Hematopoietic multipotent progenitor cell treated with erythropoietin and hydrocortisone succinate and interleukin-3 and kit ligand, for 17 days (in vitro differentiated cells): ENCODE results near the gene ERAS.
"Not testable (repeated sequence)": the region's sequence is repeated elsewhere in the genome, so short reads cannot be mapped to it uniquely, and the experiment has no call there.

Source experiments
- DNase-seq: peaks from one replicate; pipeline ENCODE4 v3.0.0-alpha.2; 2015; ENCODE audit warnings: low spot score

ERAS gene

DNA sequence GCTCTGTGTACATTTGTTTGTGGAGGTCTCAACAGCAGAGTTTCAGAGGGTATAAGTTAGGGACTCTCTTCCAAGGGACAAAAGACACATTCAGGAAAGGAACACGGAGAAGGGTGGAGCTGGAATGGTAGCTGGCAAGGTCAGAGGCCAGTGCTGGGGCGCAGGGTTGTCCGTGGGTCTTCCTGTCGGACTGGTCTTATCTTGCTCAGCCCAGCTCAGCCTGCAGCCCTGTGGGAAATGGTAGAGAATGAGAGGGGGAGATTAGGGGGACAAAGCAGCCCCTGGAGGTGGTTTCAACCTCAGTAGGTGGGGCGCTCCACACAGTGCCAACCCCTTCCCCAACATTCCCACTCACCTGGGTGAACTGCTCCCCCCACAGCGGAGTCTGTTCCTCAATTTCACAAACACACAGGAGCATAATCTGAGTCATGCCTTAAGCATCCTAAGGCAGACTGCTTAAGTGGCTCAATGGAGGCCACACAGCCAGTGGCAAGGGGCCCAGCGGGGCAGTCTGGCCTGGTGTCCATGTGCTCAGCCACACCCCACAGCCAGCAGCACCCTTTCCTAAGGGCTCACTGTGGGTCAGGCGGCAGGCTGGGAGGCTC is 31.3 kb upstream of the ERAS start:
- no peak for DNase-seq

GRCh38 chrX:48798318-48798717 is 28.0 kb upstream of the ERAS start:
- DNase-seq: no peak

DNA sequence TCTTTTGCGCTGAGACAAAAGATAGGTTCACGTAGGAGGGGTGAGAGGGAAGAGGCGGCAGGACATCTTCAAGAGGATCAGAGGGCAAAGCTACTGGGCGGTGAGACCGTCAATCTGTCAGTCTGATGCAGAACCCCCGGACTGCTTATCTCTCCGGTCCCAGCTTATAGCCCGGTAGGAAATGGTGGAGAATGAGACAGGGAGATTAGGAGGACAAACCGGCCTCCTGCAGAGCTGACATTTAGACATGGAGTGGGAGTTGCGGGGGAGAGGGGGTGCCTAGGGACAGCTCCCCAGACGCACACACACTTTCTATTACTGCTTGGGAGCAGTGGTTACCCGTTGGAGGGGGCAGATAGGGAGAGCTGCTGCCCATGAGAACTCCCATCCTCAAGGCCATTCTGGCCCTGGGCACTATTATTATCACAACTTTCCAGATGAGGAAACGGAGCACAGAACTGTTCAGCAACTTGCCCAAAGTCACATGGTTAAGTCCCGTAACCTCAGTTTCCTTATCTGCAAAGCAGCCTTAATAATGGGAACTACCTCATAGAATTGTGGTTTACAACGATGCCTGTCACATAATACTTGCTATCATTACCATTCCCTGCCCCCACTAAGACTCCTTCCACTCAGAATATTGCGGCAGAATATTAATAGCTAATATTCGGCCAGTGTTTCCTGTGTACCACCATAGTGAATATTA is 25.6 kb upstream of the ERAS start:
- peak; percentile 66 for DNase-seq

DNA sequence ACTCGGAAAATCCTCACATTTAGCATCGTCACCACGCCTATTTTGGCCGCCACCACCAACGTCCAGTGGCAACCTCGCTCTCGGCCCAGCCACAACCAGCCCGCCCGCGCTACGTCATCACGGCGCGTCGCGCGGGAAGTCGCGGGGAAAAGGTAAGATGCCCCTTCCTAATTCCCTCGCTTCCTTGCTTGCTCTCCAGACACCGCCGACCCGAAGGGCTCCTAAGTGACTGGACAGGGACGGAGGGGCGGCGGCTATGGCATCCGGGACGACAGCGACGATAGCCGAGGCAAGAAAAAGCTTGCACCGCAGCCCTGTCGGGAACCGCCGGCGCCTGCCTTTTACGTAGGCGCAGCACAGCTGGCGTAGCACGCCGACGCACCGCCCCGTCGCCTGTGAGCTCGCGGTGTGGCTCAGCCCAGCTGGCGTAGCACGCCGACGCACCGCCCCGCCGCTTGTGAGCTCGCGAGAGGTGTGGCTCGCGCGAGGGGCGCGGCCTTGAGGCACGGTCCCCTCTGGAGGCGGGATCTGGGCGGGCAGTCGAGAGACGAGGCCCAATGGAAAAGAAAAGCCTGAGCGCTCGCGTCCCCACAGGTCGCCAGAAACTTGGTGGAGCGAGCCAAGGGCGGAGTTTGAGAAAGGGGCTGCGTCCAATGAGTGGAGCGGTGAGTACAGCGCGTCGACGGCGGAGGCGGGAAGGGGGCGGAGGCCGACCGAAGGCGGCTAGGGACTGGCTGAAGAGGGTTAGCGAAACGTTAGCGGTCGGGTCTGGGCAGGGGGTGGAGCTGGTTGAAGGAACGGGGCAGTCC is 24.8 kb upstream of the ERAS start, which contains the start of gene HDAC6:
Gene HDAC6, plus strand, starts transcription at position 788 of the 809 bp plus-strand sequence. CDS start 626 bp downstream, outside the sequence.
- peak; percentile 98 for DNase-seq

GRCh38 chrX:48802089-48802904 is 24.0 kb upstream of the ERAS start:
- DNase-seq: peak; percentile 87

DNA sequence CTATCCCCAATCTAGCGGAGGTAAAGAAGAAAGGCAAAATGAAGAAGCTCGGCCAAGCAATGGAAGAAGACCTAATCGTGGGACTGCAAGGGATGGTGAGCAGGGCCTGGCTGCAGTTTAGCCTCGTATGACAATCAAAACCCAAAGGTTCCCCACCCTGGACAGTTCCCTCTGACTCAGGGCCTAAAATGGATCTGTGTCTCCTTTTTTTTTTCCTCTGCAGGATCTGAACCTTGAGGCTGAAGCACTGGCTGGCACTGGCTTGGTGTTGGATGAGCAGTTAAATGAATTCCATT is 23.5 kb upstream of the ERAS start:
- DNase-seq: no peak

DNA sequence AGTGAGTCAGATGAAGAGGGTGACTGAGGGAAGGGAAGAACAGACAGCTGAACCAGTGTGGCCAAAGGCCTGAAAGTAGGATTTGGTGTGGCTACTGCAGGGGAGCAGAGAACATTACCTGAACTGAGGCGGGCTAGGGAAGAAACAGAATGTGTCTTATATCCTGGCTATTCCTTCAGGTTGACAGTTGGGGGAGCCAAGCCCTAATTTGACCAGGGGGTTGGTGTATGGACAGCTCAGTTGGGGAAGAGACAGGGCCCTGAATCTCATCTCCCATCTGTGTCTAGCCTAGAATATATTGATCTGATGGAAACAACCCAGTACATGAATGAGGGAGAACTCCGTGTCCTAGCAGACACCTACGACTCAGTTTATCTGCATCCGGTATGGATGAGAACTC is 20.2 kb upstream of the ERAS start:
- DNase-seq: no peak

DNA sequence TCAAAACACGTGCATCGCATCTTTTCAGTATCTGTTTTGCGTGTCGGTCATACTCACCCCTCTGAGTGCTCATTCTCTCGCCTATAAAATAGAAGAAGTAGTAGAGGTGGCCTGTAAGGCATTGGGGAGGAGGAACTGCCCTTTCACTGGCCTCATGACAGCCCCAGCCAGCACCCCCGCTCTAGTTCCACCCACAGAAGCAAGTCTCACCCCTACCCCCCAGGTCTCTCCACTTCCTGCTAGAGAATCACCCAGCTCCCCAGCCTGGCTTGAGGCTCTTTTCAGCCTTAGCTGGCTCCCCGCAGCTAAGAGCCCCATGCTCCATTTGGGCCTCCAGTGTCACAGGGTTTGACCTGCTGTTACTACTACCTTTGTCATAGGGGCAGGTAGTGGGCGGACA is 12.7 kb upstream of the ERAS start:
- no peak for DNase-seq

GRCh38 chrX:48814722-48815121 is 11.6 kb upstream of the ERAS start:
- DNase-seq: no peak

DNA sequence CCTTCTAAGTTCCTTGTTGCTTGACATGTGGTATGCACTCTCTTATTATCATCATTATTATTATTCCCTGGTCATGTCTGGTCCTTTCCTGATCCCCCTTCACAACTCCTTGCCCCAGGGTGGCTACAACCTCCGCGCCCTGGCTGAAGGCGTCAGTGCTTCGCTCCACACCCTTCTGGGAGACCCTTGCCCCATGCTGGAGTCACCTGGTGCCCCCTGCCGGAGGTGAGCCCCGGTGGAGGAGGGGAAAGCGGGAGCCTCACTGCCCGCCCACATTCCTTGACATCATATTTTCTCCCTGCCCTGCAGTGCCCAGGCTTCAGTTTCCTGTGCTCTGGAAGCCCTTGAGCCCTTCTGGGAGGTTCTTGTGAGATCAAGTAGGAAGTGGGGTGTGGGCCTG is 11.0 kb upstream of the ERAS start:
- DNase-seq: no peak

- DNase-seq: no peak
Observed at GRCh38 chrX:48816014-48816810, 10.1 kb upstream of the ERAS start.

GRCh38 chrX:48818098-48818497 is 8.2 kb upstream of the ERAS start:
- no peak for DNase-seq

DNA sequence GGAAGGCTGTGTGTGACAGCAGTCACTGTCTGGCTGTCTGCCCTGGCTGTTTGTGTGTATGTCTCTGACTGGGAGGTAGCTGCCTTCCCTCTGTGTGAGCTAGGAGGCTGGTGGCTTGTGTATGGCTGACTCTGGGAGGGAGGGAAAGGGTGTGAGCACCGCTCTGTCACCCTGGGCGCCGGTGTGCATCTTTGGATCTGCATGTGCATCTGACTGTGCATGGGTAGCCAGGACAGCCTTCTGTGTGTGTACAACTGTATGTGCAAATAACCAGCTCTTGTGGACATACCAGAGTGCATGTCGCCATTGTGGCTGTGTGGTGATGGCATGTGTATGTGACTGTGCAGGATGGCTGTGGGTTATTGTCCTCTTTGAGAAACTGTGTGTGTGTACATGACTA is 7.4 kb upstream of the ERAS start:
- DNase-seq: no peak

- DNase-seq: not testable (repeated sequence)
Observed at GRCh38 chrX:48819394-48819793, 6.9 kb upstream of the ERAS start.

DNA sequence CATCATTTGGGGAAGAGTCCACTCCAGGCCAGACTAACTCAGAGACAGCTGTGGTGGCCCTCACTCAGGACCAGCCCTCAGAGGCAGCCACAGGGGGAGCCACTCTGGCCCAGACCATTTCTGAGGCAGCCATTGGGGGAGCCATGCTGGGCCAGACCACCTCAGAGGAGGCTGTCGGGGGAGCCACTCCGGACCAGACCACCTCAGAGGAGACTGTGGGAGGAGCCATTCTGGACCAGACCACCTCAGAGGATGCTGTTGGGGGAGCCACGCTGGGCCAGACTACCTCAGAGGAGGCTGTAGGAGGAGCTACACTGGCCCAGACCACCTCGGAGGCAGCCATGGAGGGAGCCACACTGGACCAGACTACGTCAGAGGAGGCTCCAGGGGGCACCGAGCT is 3.3 kb upstream of the ERAS start:
- DNase-seq: no peak

GRCh38 chrX:48824066-48824465 is 2.2 kb upstream of the ERAS start:
- no peak for DNase-seq

DNA sequence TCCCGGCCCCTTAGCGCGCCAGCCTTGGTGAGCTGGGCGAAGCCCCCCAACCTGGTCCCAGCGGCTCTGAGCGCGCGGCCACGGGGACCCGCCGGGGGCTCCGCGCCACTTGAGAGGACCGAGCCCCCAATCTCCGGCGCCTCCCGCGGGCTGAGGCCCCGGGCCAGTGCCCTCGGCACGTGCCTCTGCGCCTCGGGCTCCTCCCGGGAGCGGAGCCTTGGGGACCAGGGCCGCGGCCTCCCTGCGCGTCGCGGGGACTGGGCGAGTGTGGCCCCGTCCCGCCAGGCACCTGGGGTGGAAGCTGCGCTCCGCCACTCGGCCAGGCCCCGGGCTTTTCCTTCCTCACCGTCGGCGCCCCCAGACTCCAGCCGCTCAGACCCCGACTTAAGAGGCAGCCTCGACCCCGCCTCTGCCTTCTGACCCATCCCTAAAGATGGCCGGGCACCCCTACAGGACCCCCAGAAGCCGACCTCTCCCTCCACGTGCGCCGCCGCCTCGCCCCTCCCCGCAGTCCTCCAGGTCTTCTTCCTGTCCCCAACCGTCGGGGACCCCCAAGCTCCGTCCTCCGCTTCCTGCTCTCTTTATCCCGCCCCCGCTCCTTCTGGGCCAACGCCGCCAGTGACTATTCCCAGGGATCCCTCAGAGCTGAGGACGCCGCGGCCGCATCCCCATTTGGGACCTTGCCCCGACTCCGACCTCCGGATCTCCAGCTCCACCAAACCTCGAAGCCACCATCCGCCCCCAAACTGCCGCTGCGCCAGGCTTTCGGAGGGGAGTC is 752 bp downstream of the ERAS start:
- no peak for DNase-seq

DNA sequence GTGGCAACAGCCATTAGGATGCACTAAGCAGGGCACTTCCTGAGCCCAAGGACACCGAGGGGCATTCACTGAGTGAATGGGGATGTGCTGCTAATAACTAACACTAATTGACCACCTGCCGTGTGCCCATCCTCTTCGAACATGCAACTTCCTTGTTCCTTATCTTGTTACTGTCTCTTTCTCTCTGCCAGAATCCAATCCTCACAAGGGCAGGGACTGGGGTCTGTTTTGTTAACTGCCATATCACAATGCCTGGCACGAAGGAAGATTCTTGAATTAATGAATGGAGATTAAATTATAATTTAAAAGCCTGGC is 1.3 kb downstream of the ERAS start:
- no peak for DNase-seq

- no peak for DNase-seq
Observed at GRCh38 chrX:48829016-48829735, 2.9 kb downstream of the ERAS start.
